Measurements from ENCODE around the gene SIGLEC6.

SIGLEC6 gene

DNA sequence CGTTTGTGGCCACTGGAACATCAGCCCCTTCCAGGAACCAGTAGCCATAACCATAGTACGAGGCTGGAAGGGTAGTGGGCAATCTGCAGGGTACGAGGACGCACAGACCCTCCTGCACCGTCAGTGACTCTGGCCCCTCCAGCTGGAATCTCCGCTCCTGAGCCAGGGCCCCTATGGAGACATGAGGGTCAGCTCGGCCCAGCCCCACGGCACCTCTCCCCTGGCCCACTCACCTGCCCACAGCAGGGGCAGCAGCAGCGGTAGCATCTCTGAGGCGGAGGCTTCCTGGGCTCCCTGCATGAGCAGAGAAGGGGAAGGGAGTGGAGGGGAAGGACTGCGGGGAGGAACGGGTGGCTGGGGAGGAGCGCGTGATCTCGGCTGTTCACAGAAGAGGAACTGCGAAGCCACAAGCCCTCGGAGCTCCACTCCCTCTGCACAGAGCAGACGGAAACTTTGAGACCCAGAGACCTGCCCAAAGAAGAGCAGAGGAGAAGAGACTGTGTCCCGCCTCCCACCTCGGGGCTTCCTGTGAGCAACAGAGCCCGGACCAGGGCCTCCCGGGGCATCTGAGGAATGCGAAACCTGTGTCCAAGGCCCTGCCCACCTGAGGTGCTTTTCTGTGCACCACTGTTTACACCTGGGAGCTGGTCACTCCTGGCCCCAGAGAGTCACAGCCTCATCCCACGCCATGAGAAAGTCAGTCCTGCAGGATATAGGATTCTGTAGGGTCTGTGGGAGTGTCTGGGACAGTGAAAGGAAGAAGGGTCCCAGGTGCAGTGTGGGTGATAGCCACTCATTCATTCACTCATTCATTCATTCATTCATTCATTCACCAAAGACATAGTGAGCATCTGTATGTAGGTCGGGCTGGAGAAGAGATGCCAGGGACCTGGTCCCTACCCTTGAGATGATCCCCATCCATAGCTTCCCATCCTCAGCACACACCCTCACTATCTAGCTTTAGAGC is at the start of gene SIGLEC6:
SIGLEC6 (minus strand) TSS at position 322 of the 967 bp plus-strand sequence; CDS start at position 300, 22 bp downstream.
- Histone ChIP-seq H3K9ac (ENCODE audit: low read length in 5 of 5) (no peak within 1 kb of the TSS), H3K27me3 (ENCODE audit: control insufficient read depth in 5 of 5, insufficient read depth in 4 of 5, low read length in 5 of 5) (peaks cover 13 to 23% (median 19%) of the 10 kb centered on the region in 5 donors), H3K27ac (ENCODE audit: low read depth, low read length) (no peak within 1 kb of the TSS), H3K9me3 (ENCODE audit: control insufficient read depth in 5 of 5, low read length in 5 of 5) (no peaks in the 10 kb centered on the region), H3K4me1 (ENCODE audit: control insufficient read depth in 5 of 5, insufficient read depth in 5 of 5, low read length in 5 of 5) (no peaks in the 10 kb centered on the region), H3K4me3 (ENCODE audit: low read depth in 1 of 5, low read length in 5 of 5) (no peak within 1 kb of the TSS), H3K36me3 (ENCODE audit: control insufficient read depth in 5 of 5, insufficient read depth in 5 of 5, low read length in 5 of 5) (no peaks in the 10 kb centered on the region)

DNA sequence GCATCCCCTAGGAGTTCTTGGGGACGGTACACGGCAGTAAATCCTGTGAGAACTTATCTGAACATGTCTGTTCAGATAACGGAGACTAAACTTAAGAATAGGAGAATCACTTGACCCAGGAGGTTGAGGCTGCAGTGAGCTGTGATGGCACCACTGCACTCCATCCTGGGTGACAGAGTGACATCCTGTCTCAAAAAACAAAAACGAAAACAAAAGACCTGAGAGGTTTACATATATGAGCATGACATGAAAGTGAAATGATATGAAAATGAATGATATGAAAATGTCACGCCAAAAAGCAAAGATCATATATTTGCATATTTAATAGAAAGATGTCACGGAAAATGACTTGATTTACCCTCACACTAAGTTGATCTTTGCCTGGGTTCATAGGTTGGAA is 45.4 kb upstream of the SIGLEC6 start:
- Histone ChIP-seq H3K9ac (ENCODE audit: low read length in 5 of 5) (no peak overlapping the region), H3K4me3 (ENCODE audit: low read depth in 1 of 5, low read length in 5 of 5) (no peak overlapping the region), H3K27me3 (ENCODE audit: control insufficient read depth in 5 of 5, insufficient read depth in 4 of 5, low read length in 5 of 5) (no peaks in the 10 kb centered on the region), H3K36me3 (ENCODE audit: control insufficient read depth in 5 of 5, insufficient read depth in 5 of 5, low read length in 5 of 5) (peaks cover 24 to 42% (median 35%) of the 10 kb centered on the region in 5 donors), H3K4me1 (ENCODE audit: control insufficient read depth in 5 of 5, insufficient read depth in 5 of 5, low read length in 5 of 5) (peaks cover under 1 to 10% (median 8%) of the 10 kb centered on the region in 5 donors), H3K9me3 (ENCODE audit: control insufficient read depth in 5 of 5, low read length in 5 of 5) (no peaks in the 10 kb centered on the region), H3K27ac (ENCODE audit: low read depth, low read length) (no peak overlapping the region)

DNA sequence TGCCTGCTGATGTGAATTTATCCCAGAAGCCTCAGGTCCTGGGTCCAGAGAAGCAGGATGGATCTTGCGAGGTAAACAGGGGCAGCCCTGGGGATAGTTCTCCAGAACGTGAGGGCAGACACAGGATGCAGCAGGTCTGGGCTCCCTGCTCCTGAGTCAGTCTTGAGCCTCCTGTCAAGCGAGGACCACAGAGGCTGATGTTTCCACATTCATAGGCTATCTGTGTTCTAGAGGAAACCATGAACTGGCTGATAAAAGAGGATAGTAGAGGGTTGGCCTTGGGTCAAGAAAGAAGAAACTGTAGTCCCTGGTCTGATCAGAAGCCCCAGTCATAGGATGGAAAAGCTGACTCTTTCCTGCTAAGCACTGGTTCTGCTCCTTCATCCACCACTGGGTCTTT is 41.9 kb upstream of the SIGLEC6 start:
- Histone ChIP-seq H3K4me3 (ENCODE audit: low read depth in 1 of 5, low read length in 5 of 5) (no peak overlapping the region), H3K9me3 (ENCODE audit: control insufficient read depth in 5 of 5, low read length in 5 of 5) (no peaks in the 10 kb centered on the region), H3K27ac (ENCODE audit: low read depth, low read length) (no peak overlapping the region), H3K27me3 (ENCODE audit: control insufficient read depth in 5 of 5, insufficient read depth in 4 of 5, low read length in 5 of 5) (no peaks in the 10 kb centered on the region), H3K36me3 (ENCODE audit: control insufficient read depth in 5 of 5, insufficient read depth in 5 of 5, low read length in 5 of 5) (peaks cover 13 to 27% (median 14%) of the 10 kb centered on the region in 5 donors), H3K4me1 (ENCODE audit: control insufficient read depth in 5 of 5, insufficient read depth in 5 of 5, low read length in 5 of 5) (peaks cover 5 to 18% (median 14%) of the 10 kb centered on the region in 5 donors), H3K9ac (ENCODE audit: low read length in 5 of 5) (no peak overlapping the region)

DNA sequence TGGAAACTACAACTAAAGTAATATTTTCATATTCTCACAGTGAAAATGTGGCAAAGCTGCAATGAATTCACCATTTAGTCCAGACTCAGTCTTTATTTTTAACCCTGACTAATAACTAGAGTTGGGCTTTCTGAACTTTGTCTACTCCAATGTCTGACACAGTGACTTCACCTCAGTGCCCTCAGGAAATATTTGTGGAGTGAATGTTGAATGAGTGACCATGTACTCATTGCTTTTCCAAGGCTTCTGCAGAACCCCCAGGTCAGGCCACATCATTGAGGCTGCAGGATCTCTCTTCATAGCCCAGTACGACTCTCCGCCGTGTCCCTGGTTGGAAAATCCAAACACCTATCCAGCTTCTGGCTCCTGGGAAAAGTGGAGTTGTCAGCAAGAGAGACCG is 41.4 kb upstream of the SIGLEC6 start:
- H3K27ac ChIP-seq (ENCODE audit: low read depth, low read length) = no peak overlapping the region
- H3K36me3 ChIP-seq (ENCODE audit: control insufficient read depth in 5 of 5, insufficient read depth in 5 of 5, low read length in 5 of 5) = peaks cover 13 to 27% (median 14%) of the 10 kb centered on the region in 5 donors
- H3K9me3 ChIP-seq (ENCODE audit: control insufficient read depth in 5 of 5, low read length in 5 of 5) = no peaks in the 10 kb centered on the region
- peaks cover 5 to 18% (median 14%) of the 10 kb centered on the region in 5 donors for H3K4me1 ChIP-seq (ENCODE audit: control insufficient read depth in 5 of 5, insufficient read depth in 5 of 5, low read length in 5 of 5)
- H3K4me3 ChIP-seq (ENCODE audit: low read depth in 1 of 5, low read length in 5 of 5) = no peak overlapping the region
- H3K9ac ChIP-seq (ENCODE audit: low read length in 5 of 5) = no peak overlapping the region
- no peaks in the 10 kb centered on the region for H3K27me3 ChIP-seq (ENCODE audit: control insufficient read depth in 5 of 5, insufficient read depth in 4 of 5, low read length in 5 of 5)

DNA sequence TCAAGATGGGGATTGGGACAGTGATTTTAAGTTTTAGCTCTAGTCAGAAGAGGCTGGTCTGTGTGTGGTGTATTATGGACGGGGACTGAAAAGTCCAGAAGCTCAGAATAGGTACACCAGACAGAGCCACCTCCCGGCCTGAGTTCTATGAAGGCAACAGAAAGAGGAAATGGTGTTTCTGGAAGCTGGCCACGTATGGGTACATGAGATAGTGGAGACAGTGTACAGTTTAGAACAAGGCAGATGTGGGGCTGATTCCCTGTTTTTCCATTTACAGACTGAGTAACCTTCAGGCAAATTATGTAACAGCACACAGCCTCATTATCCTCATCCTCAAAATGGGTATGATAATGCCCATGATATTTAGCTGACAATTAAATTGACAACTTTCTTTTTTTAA is 40.9 kb upstream of the SIGLEC6 start:
- H3K9me3 ChIP-seq (ENCODE audit: control insufficient read depth in 5 of 5, low read length in 5 of 5) = no peaks in the 10 kb centered on the region
- peaks cover 5 to 18% (median 14%) of the 10 kb centered on the region in 5 donors for H3K4me1 ChIP-seq (ENCODE audit: control insufficient read depth in 5 of 5, insufficient read depth in 5 of 5, low read length in 5 of 5)
- H3K9ac ChIP-seq (ENCODE audit: low read length in 5 of 5) = no peak overlapping the region
- no peak overlapping the region for H3K27ac ChIP-seq (ENCODE audit: low read depth, low read length)
- H3K36me3 ChIP-seq (ENCODE audit: control insufficient read depth in 5 of 5, insufficient read depth in 5 of 5, low read length in 5 of 5) = peaks cover 13 to 27% (median 14%) of the 10 kb centered on the region in 5 donors
- H3K27me3 ChIP-seq (ENCODE audit: control insufficient read depth in 5 of 5, insufficient read depth in 4 of 5, low read length in 5 of 5) = no peaks in the 10 kb centered on the region
- H3K4me3 ChIP-seq (ENCODE audit: low read depth in 1 of 5, low read length in 5 of 5) = peak overlapping the region in 4 of 5 donors; percentile 81 to 95 (median 88)

DNA sequence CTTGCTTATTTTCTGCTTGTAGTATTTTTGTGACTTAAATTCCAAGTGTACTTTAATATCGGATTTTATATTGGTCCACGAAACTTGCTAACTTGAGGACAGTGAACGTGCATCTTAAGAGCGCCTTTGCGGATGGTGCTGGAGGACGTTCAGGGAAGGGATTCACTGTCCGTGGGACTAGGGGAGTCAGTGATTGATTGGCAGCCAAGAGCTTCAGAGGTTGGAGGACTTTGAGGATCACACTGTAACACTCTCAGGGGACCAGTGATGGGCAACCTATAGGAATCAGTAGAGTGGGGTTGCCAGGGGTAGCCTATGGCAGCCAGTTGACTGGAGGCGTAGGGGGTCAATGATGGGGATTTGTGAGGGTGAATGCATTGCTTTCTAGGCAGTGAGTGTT is 40.1 kb upstream of the SIGLEC6 start:
- peaks cover 13 to 24% (median 14%) of the 10 kb centered on the region in 5 donors for H3K36me3 ChIP-seq (ENCODE audit: control insufficient read depth in 5 of 5, insufficient read depth in 5 of 5, low read length in 5 of 5)
- peaks cover 0 to 1% (median 0%) of the 10 kb centered on the region in 5 donors for H3K27me3 ChIP-seq (ENCODE audit: control insufficient read depth in 5 of 5, insufficient read depth in 4 of 5, low read length in 5 of 5)
- H3K4me3 ChIP-seq (ENCODE audit: low read depth in 1 of 5, low read length in 5 of 5) = peak overlapping the region; percentile 81 to 95 (median 86)
- H3K4me1 ChIP-seq (ENCODE audit: control insufficient read depth in 5 of 5, insufficient read depth in 5 of 5, low read length in 5 of 5) = peaks cover 5 to 18% (median 14%) of the 10 kb centered on the region in 5 donors
- H3K27ac ChIP-seq (ENCODE audit: low read depth, low read length) = peak overlapping the region; percentile 48
- peak overlapping the region in 4 of 5 donors; percentile 41 to 82 (median 76) for H3K9ac ChIP-seq (ENCODE audit: low read length in 5 of 5)
- no peaks in the 10 kb centered on the region for H3K9me3 ChIP-seq (ENCODE audit: control insufficient read depth in 5 of 5, low read length in 5 of 5)

DNA sequence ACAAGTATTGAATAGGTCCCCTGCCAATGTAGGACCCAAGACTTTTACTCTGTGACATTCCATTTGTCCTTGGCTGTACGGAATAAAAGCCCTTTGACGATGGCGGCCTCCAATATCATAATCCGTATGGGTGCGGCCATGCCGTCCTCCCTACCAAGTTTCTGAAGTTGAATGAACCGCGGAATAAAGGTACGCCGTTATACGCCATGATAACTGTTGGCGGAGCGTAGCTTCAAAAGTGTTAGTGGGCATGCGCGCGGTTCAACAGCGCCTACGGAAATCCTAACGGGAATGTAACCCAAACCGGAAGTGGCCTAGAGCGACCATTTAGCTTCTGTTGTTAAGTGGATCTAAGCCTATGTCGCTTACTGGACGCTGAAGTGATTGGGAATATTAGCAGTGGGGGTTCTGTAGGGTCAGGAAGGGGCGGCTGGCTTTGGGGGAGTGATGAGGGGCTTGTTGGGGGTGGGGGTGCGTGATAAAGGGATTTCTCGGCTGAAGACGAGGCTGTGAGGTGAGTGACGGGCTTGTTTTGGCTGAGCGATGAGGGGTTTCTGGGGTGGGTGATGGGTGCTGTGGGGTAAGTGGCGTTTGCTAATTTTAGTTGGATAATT is 39.6 kb upstream of the SIGLEC6 start, which contains the start of gene ZNF175:
ZNF175 (plus strand) TSS at position 322 of the 614 bp plus-strand sequence. CDS start 2,047 bp downstream, outside the sequence.
- H3K9me3 ChIP-seq (ENCODE audit: control insufficient read depth in 5 of 5, low read length in 5 of 5) = no peaks in the 10 kb centered on the region
- peak within 1 kb of the TSS in 4 of 5 donors; percentile 41 to 82 (median 76) for H3K9ac ChIP-seq (ENCODE audit: low read length in 5 of 5)
- H3K27me3 ChIP-seq (ENCODE audit: control insufficient read depth in 5 of 5, insufficient read depth in 4 of 5, low read length in 5 of 5) = peaks cover 0 to 3% (median 0%) of the 10 kb centered on the region in 5 donors
- peak within 1 kb of the TSS; percentile 81 to 95 (median 86) for H3K4me3 ChIP-seq (ENCODE audit: low read depth in 1 of 5, low read length in 5 of 5)
- peak within 1 kb of the TSS; percentile 48 for H3K27ac ChIP-seq (ENCODE audit: low read depth, low read length)
- peaks cover 5 to 18% (median 14%) of the 10 kb centered on the region in 5 donors for H3K4me1 ChIP-seq (ENCODE audit: control insufficient read depth in 5 of 5, insufficient read depth in 5 of 5, low read length in 5 of 5)
- peaks cover 11 to 21% (median 14%) of the 10 kb centered on the region in 5 donors for H3K36me3 ChIP-seq (ENCODE audit: control insufficient read depth in 5 of 5, insufficient read depth in 5 of 5, low read length in 5 of 5)

DNA sequence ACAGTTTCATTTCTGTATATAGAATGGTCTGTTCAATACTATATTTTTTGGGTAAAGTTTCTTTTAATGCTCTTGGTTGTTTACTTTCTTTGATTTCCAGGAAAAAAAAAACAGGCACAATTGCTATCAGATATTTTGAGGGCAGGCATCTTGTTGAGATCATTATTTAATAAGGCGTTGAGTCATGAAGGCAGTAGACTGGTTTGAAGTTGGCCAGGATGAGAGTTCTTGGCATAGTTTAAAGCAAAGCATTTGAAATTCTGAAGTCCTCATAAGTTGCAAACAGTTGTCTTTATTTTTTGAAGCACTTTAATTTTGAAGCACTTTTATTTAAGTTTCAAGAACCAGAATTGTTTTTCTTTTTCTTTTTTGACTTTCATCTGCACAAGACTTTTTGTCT is 37.0 kb upstream of the SIGLEC6 start:
- Histone ChIP-seq H3K27ac (ENCODE audit: low read depth, low read length) (no peak overlapping the region), H3K36me3 (ENCODE audit: control insufficient read depth in 5 of 5, insufficient read depth in 5 of 5, low read length in 5 of 5) (peaks cover under 1 to 7% (median 5%) of the 10 kb centered on the region in 5 donors), H3K4me3 (ENCODE audit: low read depth in 1 of 5, low read length in 5 of 5) (no peak overlapping the region), H3K9me3 (ENCODE audit: control insufficient read depth in 5 of 5, low read length in 5 of 5) (no peaks in the 10 kb centered on the region), H3K4me1 (ENCODE audit: control insufficient read depth in 5 of 5, insufficient read depth in 5 of 5, low read length in 5 of 5) (peaks cover 5 to 18% (median 14%) of the 10 kb centered on the region in 5 donors), H3K27me3 (ENCODE audit: control insufficient read depth in 5 of 5, insufficient read depth in 4 of 5, low read length in 5 of 5) (peaks cover 16 to 20% (median 17%) of the 10 kb centered on the region in 5 donors), H3K9ac (ENCODE audit: low read length in 5 of 5) (no peak overlapping the region)

DNA sequence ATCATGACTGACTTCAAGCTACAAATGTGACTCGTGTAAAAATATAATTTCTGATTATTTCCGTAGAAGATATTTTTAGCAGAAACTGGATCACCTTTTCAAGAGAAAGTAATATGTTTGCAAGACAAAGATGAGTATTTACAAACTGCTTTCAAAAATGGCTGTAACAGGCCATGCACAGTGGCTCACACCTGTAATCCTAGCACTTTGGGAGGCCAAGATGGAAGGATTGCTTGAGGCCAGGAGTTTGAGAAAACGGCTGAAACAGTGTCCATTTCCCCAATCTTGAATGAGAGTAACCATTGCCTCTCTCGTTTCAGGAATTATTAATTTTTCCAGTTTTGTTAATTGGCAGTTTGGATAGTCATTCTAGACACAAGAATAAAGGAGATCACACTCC is 36.1 kb upstream of the SIGLEC6 start:
- Histone ChIP-seq H3K4me3 (ENCODE audit: low read depth in 1 of 5, low read length in 5 of 5) (no peak overlapping the region), H3K9ac (ENCODE audit: low read length in 5 of 5) (no peak overlapping the region), H3K27ac (ENCODE audit: low read depth, low read length) (no peak overlapping the region), H3K36me3 (ENCODE audit: control insufficient read depth in 5 of 5, insufficient read depth in 5 of 5, low read length in 5 of 5) (no peaks in the 10 kb centered on the region), H3K4me1 (ENCODE audit: control insufficient read depth in 5 of 5, insufficient read depth in 5 of 5, low read length in 5 of 5) (peaks cover 5 to 18% (median 12%) of the 10 kb centered on the region in 5 donors), H3K9me3 (ENCODE audit: control insufficient read depth in 5 of 5, low read length in 5 of 5) (no peaks in the 10 kb centered on the region), H3K27me3 (ENCODE audit: control insufficient read depth in 5 of 5, insufficient read depth in 4 of 5, low read length in 5 of 5) (peaks cover 16 to 20% (median 17%) of the 10 kb centered on the region in 5 donors)
